HEK293T (cell line): Measurements from ENCODE around the gene NDOR1.

Experiments
- BHLHE40 ChIP-seq: fragments of 450-650 bp; IDR thresholded peaks from 2 replicates; pipeline ENCODE4 v1.6.1; 2016; ENCODE audit warnings: mild to moderate bottlenecking, moderate library complexity, borderline replicate concordance
- ELF4 ChIP-seq: fragments of 450-650 bp; IDR thresholded peaks from 2 replicates; pipeline ENCODE4 v1.6.1; 2017; ENCODE audit warnings: antibody characterized with exemption
- FOXA1 ChIP-seq: fragments of 450-650 bp; IDR thresholded peaks from 2 replicates; pipeline ENCODE4 v1.6.1; 2016; ENCODE audit warnings: mild to moderate bottlenecking
- FOXK2 ChIP-seq: fragments of 450-650 bp; IDR thresholded peaks from 2 replicates; pipeline ENCODE4 v1.6.1; 2016; ENCODE audit warnings: mild to moderate bottlenecking
- LEF1 ChIP-seq: fragments of 450-650 bp; IDR thresholded peaks from 2 replicates; pipeline ENCODE4 v1.6.1; 2017; ENCODE audit warnings: mild to moderate bottlenecking, borderline replicate concordance
- SUZ12 ChIP-seq: fragments of 450-650 bp; IDR thresholded peaks from 2 replicates; pipeline ENCODE4 v1.6.1; 2016; ENCODE audit warnings: mild to moderate bottlenecking
- ZNF384 ChIP-seq: fragments of 450-650 bp; IDR thresholded peaks from 2 replicates; pipeline ENCODE4 v1.6.1; 2016

DNA sequence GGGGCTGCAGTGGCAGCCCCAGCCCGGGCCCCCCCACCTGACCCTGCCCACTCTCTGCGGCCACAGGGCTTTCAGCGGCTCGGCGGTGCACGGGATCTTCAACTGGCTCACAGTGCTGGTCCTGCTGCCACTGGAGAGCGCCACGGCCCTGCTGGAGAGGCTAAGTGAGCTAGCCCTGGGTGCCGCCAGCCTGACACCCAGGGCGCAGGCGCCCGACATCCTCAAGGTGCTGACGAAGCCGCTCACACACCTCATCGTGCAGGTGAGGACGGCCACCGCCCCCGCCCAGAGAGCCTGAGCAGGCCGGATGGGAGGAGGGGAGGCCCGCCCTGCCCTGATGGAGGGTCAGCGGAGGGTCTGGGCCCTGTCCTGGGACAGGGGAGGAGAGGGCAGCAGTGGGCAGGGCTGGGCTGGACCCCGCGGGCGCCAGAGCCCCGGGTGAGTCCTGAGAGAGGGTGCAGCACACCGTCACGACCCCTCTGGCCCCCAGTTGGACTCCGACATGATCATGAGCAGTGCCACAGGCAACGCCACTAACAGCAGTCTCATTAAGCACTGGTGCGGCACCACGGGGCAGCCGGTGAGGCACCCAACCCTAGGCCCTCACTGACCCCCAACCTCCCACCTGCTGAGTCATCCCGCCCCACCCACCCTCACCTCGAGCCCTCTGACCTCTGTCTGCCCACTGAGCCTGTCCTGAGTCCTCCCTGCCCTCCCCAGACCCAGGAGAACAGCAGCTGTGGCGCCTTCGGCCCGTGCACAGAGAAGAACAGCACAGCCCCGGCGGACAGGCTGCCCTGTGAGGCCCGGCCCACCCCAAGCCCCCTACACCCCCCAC lies 27.9 kb downstream of the NDOR1 start:
- TF ChIP-seq ELF4 (no peak), ZNF384 (no peak), SUZ12 (no peak), FOXA1 (no peak), BHLHE40 (no peak), FOXK2 (no peak), LEF1 (no peak)
